NCI-H446 (cell line): ENCODE measurements around the gene ZBTB7A.
A peak's percentile ranks its signal among the peaks of the same experiment; 100 is the strongest.

Source experiments
- DNase-seq, 2 experiments: peaks; one replicate each; lab custom pipeline; 2025; lab: John Stamatoyannopoulos, UW

Gene ZBTB7A

GRCh38 chr19:4066682-4067395, at the start of gene ZBTB7A:
ZBTB7A (minus strand) TSS chr19:4066899; CDS start chr19:4055232, 11,667 bp downstream.
- DNase-seq = peak in 1 of 2 experiments; percentile 60

DNA sequence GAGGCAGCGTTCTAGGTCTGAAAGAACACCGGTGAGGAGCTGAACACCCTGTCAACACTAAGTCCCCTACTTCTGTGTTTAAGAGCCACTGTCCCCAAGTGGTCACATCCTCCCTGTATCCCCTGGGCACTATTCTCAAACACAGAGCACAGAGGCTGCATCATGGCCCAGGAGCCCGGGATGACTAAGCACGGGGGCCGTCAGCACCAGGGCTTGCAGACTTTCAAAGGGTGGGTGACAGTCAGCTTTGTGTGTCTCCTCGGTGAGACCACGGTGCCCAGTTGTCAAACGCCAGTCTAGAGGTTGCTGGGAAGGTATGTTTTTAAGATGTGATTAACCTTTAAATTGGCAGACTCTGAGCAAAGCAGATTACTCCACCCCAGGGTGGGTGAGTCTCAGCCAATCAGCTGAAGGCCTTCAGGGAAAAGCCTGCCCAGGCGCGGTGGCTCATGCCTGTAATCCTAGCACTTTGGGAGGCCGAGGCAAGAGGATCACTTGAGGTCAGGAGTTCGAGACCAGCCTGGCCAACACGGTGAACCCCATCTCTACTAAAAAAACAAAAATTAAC, 49.2 kb upstream of the ZBTB7A start:
- DNase-seq = no peak

DNA sequence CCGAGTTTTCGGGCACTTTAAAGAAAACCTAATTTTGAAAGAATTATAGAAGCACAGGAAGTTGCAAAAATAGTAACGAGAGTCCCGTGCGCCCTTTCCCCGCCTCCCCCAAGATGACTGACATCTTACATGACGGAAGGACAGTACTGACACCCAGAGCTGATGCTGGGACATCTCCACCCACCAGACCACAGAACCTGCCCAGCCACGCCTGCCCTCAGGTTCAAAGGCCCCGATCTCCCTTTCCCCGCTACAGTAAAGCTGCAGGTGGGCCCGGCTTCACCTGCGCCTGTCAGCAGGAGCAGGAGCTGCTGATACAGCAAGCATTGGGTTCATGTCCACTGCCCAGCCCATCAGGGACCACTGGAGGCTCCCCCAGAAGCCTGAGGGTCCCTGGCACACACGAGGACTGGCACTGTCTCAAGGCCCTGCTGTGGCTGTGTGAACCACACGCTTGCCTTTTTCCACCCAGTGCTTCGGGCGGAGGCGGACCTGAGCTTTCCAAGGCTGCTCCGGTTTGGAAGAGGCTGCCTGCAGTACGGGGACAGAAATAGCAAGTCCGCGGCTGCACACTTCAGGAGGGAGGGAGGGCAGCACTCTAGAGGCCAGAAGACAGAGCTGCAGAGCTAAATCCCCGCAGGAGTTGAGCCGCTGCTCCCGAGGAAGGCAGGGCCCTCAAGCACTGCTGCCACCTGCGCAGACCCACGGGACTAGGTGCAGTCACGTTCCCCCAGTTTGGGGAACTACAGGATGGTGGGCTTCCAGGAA, 48.5 kb upstream of the ZBTB7A start:
- no peak for DNase-seq

GRCh38 chr19:4114181-4114580, 47.5 kb upstream of the ZBTB7A start:
- no peak for DNase-seq

DNA sequence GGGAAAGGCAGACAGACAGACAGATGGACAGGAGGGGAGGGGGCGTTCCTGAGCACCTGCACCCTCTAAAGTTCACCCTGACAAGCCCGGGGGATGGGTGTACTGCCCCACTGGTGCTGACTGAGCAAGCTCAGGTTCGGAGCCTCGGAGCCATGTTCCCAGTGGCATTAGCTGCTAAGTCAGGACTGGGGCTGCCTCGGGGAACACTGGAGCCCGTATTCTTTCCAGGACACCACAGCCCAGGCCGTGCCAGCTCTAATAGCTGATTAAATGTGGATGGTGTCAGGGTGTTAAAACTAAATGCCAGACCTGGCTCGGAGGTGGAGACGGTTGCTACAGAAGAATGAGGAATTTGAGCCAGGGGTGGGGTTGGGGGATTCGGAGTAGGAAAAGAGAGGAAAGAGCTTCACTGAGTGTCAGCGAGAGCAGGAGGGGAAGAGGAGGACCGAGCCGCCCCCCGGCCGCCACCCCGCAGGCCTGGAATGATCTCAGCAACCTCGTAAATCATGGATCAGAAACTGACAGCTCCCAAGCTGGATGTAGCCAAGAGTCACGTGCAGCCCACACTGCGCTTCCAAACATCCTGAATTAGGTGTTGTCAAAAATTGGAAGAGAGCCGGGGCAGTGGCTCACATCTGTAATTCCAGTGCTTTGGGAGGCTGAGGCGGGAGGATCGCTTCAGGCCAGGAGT, 46.8 kb upstream of the ZBTB7A start:
- no peak for DNase-seq

GRCh38 chr19:4112367-4112766, 45.7 kb upstream of the ZBTB7A start:
- no peak for DNase-seq

- no peak for DNase-seq
Observed at GRCh38 chr19:4109626-4109945, 42.9 kb upstream of the ZBTB7A start.

DNA sequence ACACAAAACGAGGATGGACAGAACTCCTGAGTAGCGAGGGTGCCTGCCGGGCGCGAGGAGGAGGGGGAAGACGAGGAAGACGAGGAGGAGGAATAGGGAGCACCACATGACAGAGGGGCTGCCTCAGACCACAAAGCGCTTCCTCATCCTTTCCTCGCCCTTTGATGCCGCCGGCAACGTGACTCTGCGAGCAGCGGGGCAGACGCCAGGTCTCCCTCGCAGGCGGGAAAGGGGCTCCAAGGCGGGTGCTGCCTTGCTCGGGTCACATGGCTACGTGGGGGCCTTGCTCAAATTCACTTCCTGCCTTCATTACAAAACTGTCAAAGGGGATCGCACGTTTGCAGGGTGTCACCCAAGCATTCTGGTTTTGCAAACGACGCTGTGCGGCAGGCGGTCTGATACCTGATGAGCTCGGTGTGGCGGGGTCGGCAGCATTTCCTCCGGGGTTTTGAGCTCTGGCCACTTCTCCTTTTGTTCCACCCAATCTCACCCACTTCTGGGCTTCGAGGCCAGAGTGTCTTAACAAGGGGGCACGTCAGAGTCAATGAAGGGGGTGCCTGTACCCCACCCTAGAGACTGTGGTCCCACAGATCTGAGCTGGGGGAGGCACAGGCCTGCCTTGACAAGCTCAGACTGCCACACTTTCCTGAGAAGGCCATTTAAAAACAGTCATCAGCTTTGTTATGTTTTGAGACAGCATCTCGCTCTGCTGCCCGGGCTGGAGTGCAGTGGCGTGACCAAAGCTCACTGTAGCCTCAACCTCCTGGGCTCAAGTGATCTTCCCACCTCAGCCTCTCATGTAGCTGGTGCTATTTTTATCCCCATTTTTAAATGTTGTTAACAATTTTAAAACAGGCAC, 42.3 kb upstream of the ZBTB7A start:
- no peak for DNase-seq

DNA sequence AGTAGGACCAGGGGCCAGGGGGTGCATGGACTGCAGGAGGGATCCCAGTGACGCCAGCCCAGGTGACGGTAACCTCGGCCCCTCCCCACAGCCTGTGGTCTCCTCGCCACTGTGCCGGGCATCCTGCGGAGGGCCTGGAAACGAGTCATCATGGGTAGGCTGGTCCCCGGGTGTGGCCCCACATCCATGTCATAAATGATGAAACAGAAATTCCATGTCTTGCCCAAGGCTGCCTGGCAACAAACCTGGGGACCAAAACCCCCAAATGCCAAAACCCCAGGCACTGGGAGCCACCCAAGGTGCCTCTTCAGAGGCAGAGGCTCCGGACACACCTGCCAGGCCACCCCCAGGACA, 36.4 kb upstream of the ZBTB7A start:
- no peak for DNase-seq

DNA sequence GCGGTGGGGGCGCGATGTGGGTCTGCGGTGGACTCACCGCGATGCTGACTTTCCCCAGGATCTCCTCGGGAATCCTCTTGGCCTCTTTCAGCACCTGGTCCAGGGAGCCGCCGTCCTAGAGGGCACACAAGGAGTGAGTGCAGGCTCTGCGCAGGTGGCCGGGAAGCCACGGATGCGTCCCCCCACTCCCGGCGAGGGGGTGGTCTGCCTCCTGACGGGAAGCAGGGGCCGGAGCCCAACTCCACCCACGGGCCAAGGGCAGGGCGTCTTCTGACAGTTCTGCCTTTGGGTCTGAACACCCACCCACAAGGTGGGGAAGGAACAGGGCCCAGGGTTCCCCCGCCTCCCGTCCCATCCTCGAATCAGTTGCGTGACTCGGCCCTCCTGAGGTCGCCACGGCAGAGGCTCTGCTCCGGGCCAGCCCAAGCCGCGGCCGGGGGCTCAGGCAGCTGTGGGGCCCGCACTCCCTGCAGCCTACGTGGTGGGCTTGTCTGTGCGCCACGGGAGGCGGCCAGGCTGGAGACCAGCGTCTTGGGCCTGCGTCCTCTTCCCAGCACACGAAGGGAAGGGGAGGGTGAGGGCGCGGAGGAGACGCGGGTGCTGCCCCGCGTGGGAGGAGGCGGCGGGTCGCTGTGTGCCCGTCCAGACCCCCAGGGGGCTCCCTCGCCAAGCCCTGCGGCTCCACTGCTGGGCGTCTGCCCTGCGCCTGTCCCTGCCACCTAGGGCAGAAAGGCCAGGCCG, 35.8 kb upstream of the ZBTB7A start:
- no peak for DNase-seq

GRCh38 chr19:4101496-4101770, 34.7 kb upstream of the ZBTB7A start:
- no peak for DNase-seq

DNA sequence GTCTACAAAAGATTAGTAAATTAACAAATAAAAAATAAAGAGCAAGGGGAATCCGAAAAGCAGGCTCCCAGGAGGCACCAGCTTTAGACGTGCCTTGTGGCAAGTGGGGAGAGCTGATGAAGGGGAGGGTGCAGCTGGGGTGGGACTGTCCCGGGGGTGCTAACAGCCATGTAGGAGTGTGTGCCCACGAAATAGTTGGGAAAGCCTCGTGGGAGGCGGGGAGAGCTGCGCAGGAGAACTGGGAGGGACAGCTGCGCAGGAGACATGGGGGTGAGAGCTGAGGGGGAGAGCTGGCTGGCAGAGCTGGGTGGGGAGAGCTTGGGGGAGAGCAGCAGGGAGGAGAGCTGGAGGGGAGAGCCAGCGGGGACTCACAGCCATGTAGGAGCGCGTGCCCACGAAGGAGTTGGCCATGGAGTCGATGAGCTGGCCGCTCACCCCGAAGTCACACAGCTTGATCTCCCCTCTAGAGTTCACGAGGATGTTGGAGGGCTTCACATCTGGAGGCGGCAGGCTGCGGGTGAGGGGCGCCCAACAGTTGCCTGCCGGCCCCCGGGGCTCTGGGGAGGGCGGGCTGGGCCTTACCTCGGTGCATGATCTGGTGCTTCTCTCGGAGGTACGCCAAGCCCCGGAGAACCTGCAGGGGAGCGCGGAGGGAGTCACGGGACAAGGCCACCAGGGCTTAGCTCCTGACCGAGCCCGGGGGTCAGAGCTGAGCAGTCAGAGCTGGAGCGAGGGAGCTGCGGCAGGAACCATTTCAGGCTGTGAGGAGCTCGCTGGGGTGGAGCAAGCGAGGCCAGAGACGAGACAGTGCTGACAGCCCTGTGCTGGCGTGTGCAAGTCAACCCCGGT, 34.2 kb upstream of the ZBTB7A start:
- no peak for DNase-seq

GRCh38 chr19:4099041-4099764, 32.5 kb upstream of the ZBTB7A start:
- no peak for DNase-seq

- no peak for DNase-seq
Observed at GRCh38 chr19:4098493-4098892, 31.8 kb upstream of the ZBTB7A start.

DNA sequence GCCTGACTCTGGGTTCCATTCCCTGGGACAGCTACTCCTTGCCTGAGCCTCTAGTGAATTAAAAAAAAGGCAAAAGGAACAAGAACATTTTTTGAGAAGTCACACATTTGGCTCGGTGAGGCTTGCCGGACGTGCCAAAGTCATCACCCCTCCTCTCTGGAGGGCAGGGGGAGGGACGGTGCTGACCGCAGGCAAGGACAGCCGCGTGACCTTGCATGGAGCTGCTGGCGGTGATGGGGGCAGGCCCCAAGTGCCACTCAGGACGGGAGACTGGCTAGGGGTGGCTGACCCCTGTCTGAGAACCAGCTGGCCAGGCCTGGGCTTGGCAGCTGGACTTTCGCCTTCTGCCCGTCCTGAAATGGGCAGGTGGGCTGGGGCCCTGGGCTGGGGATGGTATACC, 30.8 kb upstream of the ZBTB7A start:
- DNase-seq = no peak

GRCh38 chr19:4096049-4096892, 29.6 kb upstream of the ZBTB7A start:
- DNase-seq = no peak

- DNase-seq = no peak
Observed at GRCh38 chr19:4095488-4095844, 28.8 kb upstream of the ZBTB7A start.

DNA sequence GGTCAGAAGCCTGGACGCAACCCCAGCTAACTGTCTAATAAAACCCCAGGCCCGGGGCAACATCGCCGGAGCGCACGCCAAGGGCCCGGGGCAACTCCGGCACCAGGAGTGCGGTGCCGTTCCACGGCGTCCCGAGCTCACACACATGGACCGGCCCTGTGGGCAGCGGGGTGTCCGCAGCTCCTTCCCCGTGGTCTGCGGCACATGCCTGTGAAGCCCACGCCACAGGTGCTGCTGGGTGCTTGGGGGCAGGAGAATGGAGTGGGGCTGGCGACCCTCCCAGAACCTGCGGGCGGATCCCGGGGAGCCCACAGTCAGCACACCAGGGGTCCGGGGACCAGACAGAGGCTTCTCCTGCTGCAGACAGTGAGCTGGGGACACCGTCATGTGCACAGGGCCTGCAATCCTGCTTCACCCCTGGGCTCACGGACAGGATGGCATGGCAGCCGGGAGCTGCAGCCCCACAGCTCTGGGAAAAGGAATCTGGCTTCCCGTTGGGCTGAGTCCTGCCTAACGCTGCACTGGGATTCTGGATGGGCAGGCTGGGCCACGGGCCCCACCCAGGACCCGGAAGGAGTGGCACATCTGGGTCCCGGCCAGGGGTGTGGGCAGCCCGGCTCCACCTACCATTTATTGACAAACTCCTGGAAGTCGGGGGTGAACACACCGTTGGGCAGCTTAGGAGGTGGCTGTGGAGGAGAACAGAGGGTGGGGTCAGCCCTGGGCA, 28.2 kb upstream of the ZBTB7A start:
- no peak for DNase-seq
